HG02759 (cell line): ENCODE measurements around the gene TIAM2.
"Not testable (repeated sequence)": the region's sequence is repeated elsewhere in the genome, so short reads cannot be mapped to it uniquely, and the experiment has no call there.

Experiments used
- ATAC-seq: cut with Tn5 transposase; IDR thresholded peaks from one replicate; pipeline ENCODE4 v1.9.1; 2021; ENCODE audit warnings: mild to moderate bottlenecking, moderate library complexity; ENCODE audit not compliant: unreplicated experiment

TIAM2 gene

GRCh38 chr6:155221086-155221485 is 226.0 kb downstream of the TIAM2 start:
- no peak for ATAC-seq

- ATAC-seq: no peak
These were observed 227.4 kb downstream of the TIAM2 start for GRCh38 chr6:155222506-155222905.

GRCh38 chr6:155223646-155224451 is 228.7 kb downstream of the TIAM2 start:
- ATAC-seq: peak; percentile 95

- ATAC-seq: no peak
These were observed 229.5 kb downstream of the TIAM2 start for GRCh38 chr6:155224618-155225017.

- ATAC-seq: no peak
These were observed 231.9 kb downstream of the TIAM2 start for GRCh38 chr6:155227046-155227445.

- ATAC-seq: no peak
These were observed 233.5 kb downstream of the TIAM2 start for GRCh38 chr6:155228546-155229166.

GRCh38 chr6:155230975-155231374 is 235.9 kb downstream of the TIAM2 start:
- not testable (repeated sequence) for ATAC-seq

- ATAC-seq: no peak
These were observed 237.7 kb downstream of the TIAM2 start for GRCh38 chr6:155232848-155233247.

- no peak for ATAC-seq
These were observed 239.1 kb downstream of the TIAM2 start for GRCh38 chr6:155234167-155234566.

- ATAC-seq: no peak
These were observed 239.6 kb downstream of the TIAM2 start for GRCh38 chr6:155234687-155235086.

GRCh38 chr6:155235087-155235486 is 240.0 kb downstream of the TIAM2 start:
- no peak for ATAC-seq

- no peak for ATAC-seq
These were observed 242.5 kb downstream of the TIAM2 start for GRCh38 chr6:155237613-155238012.

GRCh38 chr6:155240905-155241600 is 245.9 kb downstream of the TIAM2 start:
- no peak for ATAC-seq

GRCh38 chr6:155241966-155242365 is 246.9 kb downstream of the TIAM2 start:
- ATAC-seq: no peak

GRCh38 chr6:155244434-155244833 is 249.3 kb downstream of the TIAM2 start:
- ATAC-seq: no peak

- ATAC-seq: no peak
These were observed 250.1 kb downstream of the TIAM2 start for GRCh38 chr6:155245193-155245592.

GRCh38 chr6:155245831-155246230 is 250.7 kb downstream of the TIAM2 start:
- ATAC-seq: no peak

GRCh38 chr6:155246825-155247224 is 251.7 kb downstream of the TIAM2 start:
- ATAC-seq: no peak

GRCh38 chr6:155247618-155248007 is 252.5 kb downstream of the TIAM2 start:
- no peak for ATAC-seq

GRCh38 chr6:155248008-155249001 is 253.2 kb downstream of the TIAM2 start:
- ATAC-seq: no peak
